C4-2B (cell line): ENCODE results near the gene GNB1L.

Source experiments
- H3K27ac ChIP-seq: fragments of 450-650 bp; 2 replicates; pipeline ENCODE4 v1.5.1; 2017
- ZFX ChIP-seq: fragments of 450-650 bp; IDR thresholded peaks from 2 replicates; pipeline ENCODE4 v1.6.1; 2017
- TF ChIP-seq, protein P1 (sequence below): fragments of 450-650 bp; conservative IDR thresholded peaks from 2 replicates; pipeline ENCODE4 v1.5.1; 2017; ENCODE audit warnings: mild to moderate bottlenecking

Gene GNB1L

DNA sequence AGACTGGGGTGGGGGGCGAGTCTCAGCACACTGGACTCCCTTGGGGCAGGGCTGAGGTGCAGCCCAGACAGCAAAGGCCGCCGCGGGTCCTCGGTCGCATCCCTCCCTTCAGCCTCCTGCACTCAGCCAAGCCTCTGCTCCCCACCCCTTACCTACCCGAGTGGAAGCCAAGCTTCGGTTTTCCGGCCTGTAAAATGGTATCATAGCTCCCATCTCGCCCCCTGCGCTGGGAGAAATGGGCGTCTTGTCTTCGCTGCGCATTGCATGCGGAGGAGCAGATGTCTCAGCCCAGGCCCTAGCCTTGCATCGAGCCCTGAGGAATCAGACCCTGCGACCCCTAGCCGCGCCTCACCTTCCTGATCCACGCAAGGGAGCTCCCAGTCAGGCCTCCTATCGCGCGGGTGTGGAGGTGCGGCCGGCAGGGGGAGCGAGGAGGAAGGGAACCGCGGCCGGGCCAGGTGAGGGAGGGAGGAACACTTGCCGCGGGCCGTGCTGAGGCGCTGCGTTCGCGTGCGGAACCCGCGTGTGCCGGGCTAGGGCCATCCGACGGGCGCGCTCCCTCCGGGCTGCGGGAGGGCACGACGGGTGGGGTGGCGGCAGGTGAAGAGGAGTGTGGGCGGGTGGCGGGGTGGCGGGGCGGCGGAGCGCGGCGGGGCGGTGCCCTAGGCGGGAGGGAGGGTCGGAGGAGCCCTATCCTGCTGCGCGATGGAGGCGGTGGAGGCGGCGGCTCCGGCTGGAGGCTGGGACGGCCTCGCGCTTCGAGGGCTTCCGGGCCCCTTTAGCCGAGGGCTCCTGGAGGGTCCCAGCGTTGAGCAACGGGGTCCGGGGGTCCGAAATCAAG lies 98.2 kb downstream of the GNB1L start:
- H3K27ac ChIP-seq: peak overlapping the region; percentile 36
- TF ChIP-seq, protein P1, sequence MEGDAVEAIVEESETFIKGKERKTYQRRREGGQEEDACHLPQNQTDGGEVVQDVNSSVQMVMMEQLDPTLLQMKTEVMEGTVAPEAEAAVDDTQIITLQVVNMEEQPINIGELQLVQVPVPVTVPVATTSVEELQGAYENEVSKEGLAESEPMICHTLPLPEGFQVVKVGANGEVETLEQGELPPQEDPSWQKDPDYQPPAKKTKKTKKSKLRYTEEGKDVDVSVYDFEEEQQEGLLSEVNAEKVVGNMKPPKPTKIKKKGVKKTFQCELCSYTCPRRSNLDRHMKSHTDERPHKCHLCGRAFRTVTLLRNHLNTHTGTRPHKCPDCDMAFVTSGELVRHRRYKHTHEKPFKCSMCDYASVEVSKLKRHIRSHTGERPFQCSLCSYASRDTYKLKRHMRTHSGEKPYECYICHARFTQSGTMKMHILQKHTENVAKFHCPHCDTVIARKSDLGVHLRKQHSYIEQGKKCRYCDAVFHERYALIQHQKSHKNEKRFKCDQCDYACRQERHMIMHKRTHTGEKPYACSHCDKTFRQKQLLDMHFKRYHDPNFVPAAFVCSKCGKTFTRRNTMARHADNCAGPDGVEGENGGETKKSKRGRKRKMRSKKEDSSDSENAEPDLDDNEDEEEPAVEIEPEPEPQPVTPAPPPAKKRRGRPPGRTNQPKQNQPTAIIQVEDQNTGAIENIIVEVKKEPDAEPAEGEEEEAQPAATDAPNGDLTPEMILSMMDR: peak; percentile 90
- TF ChIP-seq ZFX: peak; percentile 19; the same call in 1 of the 2 replicates

DNA sequence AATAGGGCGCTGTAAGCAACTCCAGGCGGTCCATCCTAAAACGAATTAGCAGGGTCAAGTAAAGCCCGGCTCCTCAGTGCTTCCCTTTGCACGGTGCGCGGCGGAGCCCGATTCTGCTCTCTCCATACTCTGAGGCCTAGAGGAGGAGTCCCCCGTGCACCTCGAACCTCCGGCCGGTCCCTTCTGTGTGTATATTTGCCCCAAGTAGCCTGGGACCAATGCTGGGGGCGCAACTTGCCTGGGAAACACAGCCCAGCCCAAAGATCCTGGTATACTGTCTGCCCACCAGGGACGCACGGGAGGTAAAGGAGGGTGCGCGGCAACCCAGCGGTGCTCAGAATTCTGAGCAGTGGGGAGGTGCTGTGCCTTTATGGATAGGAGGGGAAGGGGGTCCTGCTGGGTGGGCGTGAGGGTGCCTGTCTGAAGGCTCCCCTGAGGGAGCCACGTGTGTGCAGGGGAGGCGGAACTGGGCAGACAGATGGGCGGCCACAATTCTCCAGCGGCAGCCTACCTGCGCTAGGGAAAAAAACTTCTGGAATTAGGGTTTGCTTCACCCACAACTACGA lies 98.9 kb downstream of the GNB1L start:
- TF ChIP-seq ZFX: no peak
- TF ChIP-seq, protein P1: no peak
- peak overlapping the region; percentile 36 for H3K27ac ChIP-seq

DNA sequence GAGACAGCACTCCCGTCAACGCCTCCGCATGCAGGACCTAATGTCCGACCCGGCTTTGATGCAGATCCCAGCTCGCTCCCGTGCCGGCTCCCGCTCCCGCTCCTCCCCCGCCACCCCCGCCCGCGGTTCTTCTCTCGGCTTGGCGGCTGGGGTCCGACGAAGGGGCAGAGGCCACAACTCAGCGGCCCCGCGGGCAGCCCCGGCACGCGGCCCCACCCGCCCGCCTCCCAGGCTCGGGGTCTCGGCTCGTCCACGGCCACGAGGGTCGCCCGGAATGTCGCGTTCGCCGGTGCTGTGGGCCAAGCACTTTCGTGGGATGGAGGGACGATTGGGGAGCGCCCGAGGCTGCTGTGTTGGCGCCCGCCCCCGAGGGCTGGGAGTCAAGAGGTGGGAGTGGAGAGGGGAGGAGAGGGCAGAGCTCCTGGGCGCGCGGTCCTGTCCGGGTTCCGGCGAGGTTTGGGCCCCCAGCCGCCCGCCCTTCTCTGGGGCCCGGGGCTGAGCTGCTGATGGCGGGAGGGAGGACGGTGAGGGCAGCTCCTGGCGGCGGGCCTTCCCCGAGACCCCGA lies 99.4 kb downstream of the GNB1L start:
- TF ChIP-seq, protein P1: no peak
- TF ChIP-seq ZFX: no peak
- H3K27ac ChIP-seq: no peak overlapping the region

DNA sequence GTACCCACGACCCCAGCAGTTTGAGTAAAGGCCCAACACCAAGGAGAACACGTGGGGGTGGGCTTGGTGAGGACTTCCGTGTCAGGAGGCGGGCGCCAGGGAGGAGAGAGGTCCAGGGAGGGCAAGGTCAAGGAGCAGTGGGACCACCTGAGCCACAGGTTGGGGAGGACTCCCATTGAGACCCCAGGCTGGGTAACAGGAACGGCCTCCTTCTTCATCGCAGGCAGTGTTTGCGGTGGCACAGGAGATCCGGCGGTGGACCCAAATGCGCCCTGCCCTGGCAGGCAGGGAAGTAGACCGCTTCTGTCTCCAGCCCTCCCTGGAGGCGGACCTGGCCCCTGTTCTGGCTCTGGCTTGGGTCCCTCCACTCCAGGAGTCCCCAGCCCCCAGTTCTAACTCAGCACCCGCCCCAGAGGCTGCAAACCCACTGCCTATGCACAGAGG lies 100.0 kb downstream of the GNB1L start:
- H3K27ac ChIP-seq: no peak overlapping the region
- TF ChIP-seq, protein P1: no peak
- no peak for TF ChIP-seq ZFX

DNA sequence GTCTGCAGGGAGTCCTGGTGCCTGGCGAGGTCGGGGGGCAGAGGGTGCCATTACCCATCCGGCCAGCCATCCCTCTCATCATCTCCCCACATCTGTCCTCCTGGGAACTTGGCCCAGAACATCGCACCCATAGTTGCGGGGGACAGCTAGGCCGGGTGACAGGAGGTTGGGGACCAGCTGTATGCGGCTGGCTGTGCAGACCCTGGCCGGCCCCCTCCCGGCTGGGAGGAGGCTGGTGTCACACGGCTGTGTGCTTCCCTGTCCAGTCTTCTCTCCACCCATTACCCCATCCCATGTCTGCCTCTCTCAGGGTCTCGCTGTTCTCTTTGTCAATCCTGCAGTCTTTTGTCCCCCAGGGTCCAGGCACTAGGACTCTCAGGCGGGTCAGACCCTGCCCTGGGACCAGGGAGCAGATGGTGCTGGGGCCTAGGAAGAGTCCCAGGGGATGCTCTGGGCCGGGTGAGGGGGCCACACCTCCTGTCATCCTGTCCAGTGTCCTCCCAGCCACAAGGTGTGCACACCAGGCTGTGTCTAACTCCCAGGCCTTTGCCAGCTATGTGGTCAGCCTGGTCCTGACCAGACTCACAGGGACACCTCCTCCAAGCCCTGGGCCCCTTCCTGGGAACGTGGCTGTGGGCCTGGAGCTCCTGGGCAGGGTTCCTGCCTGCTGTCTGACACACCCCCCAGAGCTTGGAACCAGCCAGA lies 100.5 kb downstream of the GNB1L start:
- H3K27ac ChIP-seq: no peak overlapping the region
- TF ChIP-seq ZFX: no peak
- TF ChIP-seq, protein P1: no peak

DNA sequence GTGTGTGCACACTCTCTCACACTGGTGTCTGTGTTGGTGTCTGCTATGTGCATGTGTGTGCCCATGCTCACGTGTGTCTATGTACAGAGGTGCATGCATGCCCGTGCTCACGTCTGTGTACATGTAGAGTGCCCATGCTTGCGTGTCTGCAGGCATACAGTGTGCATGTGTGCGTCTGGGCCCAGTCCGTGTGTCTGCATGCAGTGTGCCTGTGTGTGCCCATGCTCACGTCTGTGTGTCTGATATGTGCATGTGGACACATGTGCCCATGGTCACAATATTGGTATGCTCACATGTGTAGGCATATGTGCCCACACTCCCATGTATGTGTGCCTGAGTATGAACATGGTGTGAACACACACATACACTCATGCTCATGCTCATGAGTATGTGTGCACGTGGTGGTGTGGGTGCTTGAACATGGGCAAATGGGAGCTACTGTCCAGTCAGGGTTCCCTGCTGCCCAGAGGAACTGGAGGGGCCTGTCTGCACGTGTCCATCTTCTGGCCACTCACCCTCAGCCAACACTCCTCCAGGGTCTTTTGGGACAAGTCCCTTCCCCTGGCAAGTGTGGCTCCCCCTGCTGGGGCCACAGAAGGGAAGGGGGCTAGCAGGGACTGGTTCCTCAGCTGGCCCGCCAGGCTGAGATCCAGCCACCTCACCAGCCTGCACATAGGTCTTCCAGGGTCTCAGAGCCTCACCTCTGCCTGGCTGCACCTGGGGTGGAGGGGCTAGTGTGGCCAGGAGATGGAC lies 101.4 kb downstream of the GNB1L start:
- no peak overlapping the region for H3K27ac ChIP-seq
- no peak for TF ChIP-seq ZFX
- TF ChIP-seq, protein P1: no peak
